Activated naive CD4-positive, alpha-beta T cell treated with anti-CD3 and anti-CD28 coated beads, Interleukin-2, amount 10 ng/mL, durations not matched to agents 5 hours and 36 hours (primary cell): ENCODE results near the gene POLR2H. TPM values are rescaled to one million over a fixed set of nuclear protein-coding genes. Genes with fewer than 3 reads are reported as not detected.

Source experiments
- total RNA-seq, 2 experiments: library from RNA; stranded (reverse); gene quantifications; one replicate each; pipeline ENCODE4 v1.2.3, GENCODE V29; 2021

POLR2H gene
- total RNA-seq: 10 to 100 TPM; 74.2 to 78.3 TPM

GRCh38 chr3:184361532-184361931, at the start of gene POLR2H, which contains the start of gene CLCN2:
TSS of gene POLR2H (plus strand) at chr3:184361710. CDS start at chr3:184363493, 1,783 bp downstream.
TSS of gene CLCN2 (minus strand) at chr3:184361605. CDS start at chr3:184361479, 126 bp downstream.

GRCh38 chr3:184314363-184314699, 47.2 kb upstream of the POLR2H start, which contains the start of gene EIF4G1:
TSS of gene EIF4G1 (plus strand) at chr3:184314606. CDS start at chr3:184315797, 1,191 bp downstream.

GRCh38 chr3:184337399-184337714, 24.2 kb upstream of the POLR2H start, which contains the start of gene FAM131A:
TSS of gene FAM131A (plus strand) at chr3:184337600. CDS start at chr3:184337631, 31 bp downstream.

GRCh38 chr3:184377882-184378445, 16.5 kb downstream of the POLR2H start, which contains the start of gene THPO:
TSS of gene THPO (minus strand) at chr3:184378207. CDS start at chr3:184376259, 1,948 bp downstream.

GRCh38 chr3:184379358-184380184, 18.1 kb downstream of the POLR2H start, which contains the start of gene CHRD:
TSS of gene CHRD (plus strand) at chr3:184380054. CDS start at chr3:184380319, 265 bp downstream.

Other genes with a start within 250 kb of the POLR2H start
- 10 to 100 TPM; 48.1 to 51.4 TPM for gene EIF2B5, start 226.4 kb upstream of the POLR2H start, total RNA-seq
- gene DVL3, start 206.3 kb upstream of the POLR2H start, total RNA-seq: 10 to 100 TPM; 33.3 to 37.5 TPM
- gene AP2M1, start 186.9 kb upstream of the POLR2H start, total RNA-seq: 100 to 1,000 TPM; 199 to 214 TPM
- gene ABCF3, start 175.5 kb upstream of the POLR2H start, total RNA-seq: 10 to 100 TPM; 60.4 TPM
- gene VWA5B2, start 132.1 kb upstream of the POLR2H start, total RNA-seq: not detected
- 10 to 100 TPM; 37.9 to 41.2 TPM for gene ALG3, start 112.7 kb upstream of the POLR2H start, total RNA-seq
- 1 to 10 TPM; 3.3 to 4.3 TPM for gene EEF1AKMT4, start 112.0 kb upstream of the POLR2H start, total RNA-seq
- not detected for gene CAMK2N2, start 100.2 kb upstream of the POLR2H start, total RNA-seq
- gene ECE2, start 85.7 kb upstream of the POLR2H start, total RNA-seq: not detected
- gene PSMD2, start 62.5 kb upstream of the POLR2H start, total RNA-seq: 100 to 1,000 TPM; 150 to 153 TPM
- gene EIF4G1, start 47.1 kb upstream of the POLR2H start, total RNA-seq: 100 to 1,000 TPM; 240 to 246 TPM
- 1 to 10 TPM; 5.8 to 6.1 TPM for gene FAM131A, start 24.1 kb upstream of the POLR2H start, total RNA-seq
- 1 to 10 TPM; 3.1 to 4.1 TPM for gene CLCN2, start 105 bp upstream of the POLR2H start, total RNA-seq
- gene THPO, start 16.5 kb downstream of the POLR2H start, total RNA-seq: not detected
- not detected for gene CHRD, start 18.3 kb downstream of the POLR2H start, total RNA-seq
- gene EPHB3, start 200.1 kb downstream of the POLR2H start, total RNA-seq: under 1 TPM; 0.08 to 0.17 TPM